Upper lobe of left lung (tissue), 4 donors: ENCODE data around the gene AKR1A1.

ENCODE experiments used
- EP300 ChIP-seq, 4 donors: sonication (generic); formaldehyde crosslinking; IDR thresholded peaks; one replicate each; pipeline ENCODE4 v1.5.1; 2017; ENCODE audit warnings: antibody characterized with exemption in 4 of 4, control low read depth in 2 of 4
- POLR2A ChIP-seq, 4 donors: fragments of 450-650 bp; IDR thresholded peaks; one replicate each; pipeline ENCODE4 v1.5.1; 2016 to 2017; ENCODE audit warnings: antibody characterized with exemption in 4 of 4, mild to moderate bottlenecking in 2 of 4
- POLR2AphosphoS5 ChIP-seq, 2 donors: sonication (generic); formaldehyde crosslinking; IDR thresholded peaks; one replicate each; pipeline ENCODE4 v1.5.1; 2017; ENCODE audit warnings: antibody characterized with exemption in 2 of 2
- TF ChIP-seq, protein P1 (sequence below), 6 experiments: fragments of 450-650 bp in 4 of 6; fragments of 200-600 bp in 2 of 6; sonication (generic) in 2 of 6; IDR thresholded peaks; one replicate each; pipeline ENCODE4 v1.5.1; 2016 to 2019; ENCODE audit warnings: antibody characterized with exemption in 6 of 6

DNA sequence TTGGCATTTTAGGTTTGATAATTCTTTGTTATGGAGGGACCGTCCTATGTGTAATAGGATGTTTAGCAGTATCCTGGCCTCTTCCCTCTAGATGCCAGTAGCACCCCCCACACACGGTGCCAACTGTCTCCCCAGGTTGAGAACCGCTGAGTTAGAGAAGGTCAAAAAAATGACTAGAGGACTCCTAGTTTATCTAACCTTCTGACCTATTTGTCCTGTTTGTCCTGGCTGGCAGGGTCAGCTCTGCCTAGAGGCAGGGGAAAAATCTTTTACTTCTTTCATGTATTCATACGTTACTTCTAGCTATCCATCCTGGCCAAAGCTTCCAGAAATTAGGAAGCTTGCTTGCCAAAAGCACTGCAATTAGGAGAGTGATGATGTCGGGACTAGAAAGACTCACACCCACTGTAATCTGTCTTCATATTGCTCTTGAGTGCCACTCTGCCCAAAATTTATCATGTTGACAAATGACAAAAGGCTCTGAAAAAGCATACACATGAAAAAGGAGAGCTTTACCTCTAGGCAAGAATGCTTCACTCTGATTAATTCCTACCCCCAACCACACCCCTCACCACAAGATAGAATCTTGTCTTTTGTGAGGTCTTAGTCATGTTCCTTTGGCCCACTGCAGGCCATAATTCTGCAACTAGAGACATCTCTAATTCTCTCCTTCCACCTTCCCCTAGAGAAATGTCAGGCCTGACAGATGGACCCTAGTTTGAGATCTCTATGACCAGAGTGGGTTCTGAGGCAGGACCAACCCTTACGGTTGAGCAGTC, 14.4 kb upstream of the AKR1A1 start:
- TF ChIP-seq, protein P1, sequence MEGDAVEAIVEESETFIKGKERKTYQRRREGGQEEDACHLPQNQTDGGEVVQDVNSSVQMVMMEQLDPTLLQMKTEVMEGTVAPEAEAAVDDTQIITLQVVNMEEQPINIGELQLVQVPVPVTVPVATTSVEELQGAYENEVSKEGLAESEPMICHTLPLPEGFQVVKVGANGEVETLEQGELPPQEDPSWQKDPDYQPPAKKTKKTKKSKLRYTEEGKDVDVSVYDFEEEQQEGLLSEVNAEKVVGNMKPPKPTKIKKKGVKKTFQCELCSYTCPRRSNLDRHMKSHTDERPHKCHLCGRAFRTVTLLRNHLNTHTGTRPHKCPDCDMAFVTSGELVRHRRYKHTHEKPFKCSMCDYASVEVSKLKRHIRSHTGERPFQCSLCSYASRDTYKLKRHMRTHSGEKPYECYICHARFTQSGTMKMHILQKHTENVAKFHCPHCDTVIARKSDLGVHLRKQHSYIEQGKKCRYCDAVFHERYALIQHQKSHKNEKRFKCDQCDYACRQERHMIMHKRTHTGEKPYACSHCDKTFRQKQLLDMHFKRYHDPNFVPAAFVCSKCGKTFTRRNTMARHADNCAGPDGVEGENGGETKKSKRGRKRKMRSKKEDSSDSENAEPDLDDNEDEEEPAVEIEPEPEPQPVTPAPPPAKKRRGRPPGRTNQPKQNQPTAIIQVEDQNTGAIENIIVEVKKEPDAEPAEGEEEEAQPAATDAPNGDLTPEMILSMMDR (IDR thresholded peaks at IDR 0.05): no peak
- TF ChIP-seq POLR2AphosphoS5 (IDR thresholded peaks at IDR 0.05) (no peak), POLR2A (IDR thresholded peaks at IDR 0.05) (no peak), EP300 (IDR thresholded peaks at IDR 0.05) (no peak)
